ACC112 (cell line): ENCODE data around the gene EME1.
"Not testable (repeated sequence)": the region's sequence is repeated elsewhere in the genome, so short reads cannot be mapped to it uniquely, and the experiment has no call there.

Experiments used
- H2AFZ ChIP-seq: fragments of 200-600 bp; sonication (generic); one replicate; pipeline ENCODE4 v1.6.0; 2017; ENCODE audit warnings: antibody characterized with exemption, low read length; ENCODE audit not compliant: unreplicated experiment
- H3K27ac ChIP-seq: fragments of 200-600 bp; sonication (generic); 2 replicates; pipeline ENCODE4 v1.5.1; 2014; ENCODE audit warnings: low read depth, mild to moderate bottlenecking, antibody characterized with exemption, low read length, moderate library complexity
- H3K27me3 ChIP-seq: fragments of 200-600 bp; sonication (generic); 2 replicates; pipeline ENCODE4 v1.6.1; 2014; ENCODE audit warnings: mild to moderate bottlenecking, antibody characterized with exemption, low read length, moderate library complexity, mixed read lengths; ENCODE audit not compliant: insufficient read depth
- H3K36me3 ChIP-seq: fragments of 200-600 bp; sonication (generic); 2 replicates; pipeline ENCODE4 v1.6.1; 2016; ENCODE audit warnings: mild to moderate bottlenecking, antibody characterized with exemption, low read length, moderate library complexity, mixed read lengths; ENCODE audit not compliant: insufficient read depth
- H3K4me1 ChIP-seq: fragments of 200-600 bp; sonication (generic); one replicate; pipeline ENCODE4 v1.6.1; 2016; ENCODE audit warnings: low read length, mixed read lengths; ENCODE audit not compliant: insufficient read depth, unreplicated experiment, control insufficient read depth
- H3K4me3 ChIP-seq: fragments of 200-600 bp; sonication (generic); 2 replicates; pipeline ENCODE4 v1.5.1; 2014; ENCODE audit warnings: mild to moderate bottlenecking, low read depth, low read length
- H3K79me2 ChIP-seq: fragments of 200-600 bp; sonication (generic); one replicate; pipeline ENCODE4 v1.6.0; 2016; ENCODE audit warnings: low read length; ENCODE audit not compliant: control insufficient read depth, unreplicated experiment, insufficient read depth

EME1 gene

GRCh38 chr17:50372758-50373556 is at the start of gene EME1, which contains the start of gene MRPL27:
EME1 (plus strand) TSS chr17:50373229; CDS start chr17:50375209, 1,980 bp downstream.
MRPL27 (minus strand) TSS chr17:50373184; CDS start chr17:50373170, 14 bp downstream.
- Histone ChIP-seq H3K27me3 (no peaks in the 10 kb centered on the region), H3K4me3 (peak within 1 kb of the TSS; percentile 99), H3K4me1 (peaks cover 14% of the 10 kb centered on the region), H2AFZ (peak within 1 kb of the TSS; percentile 84), H3K79me2 (peaks cover 28% of the 10 kb centered on the region), H3K27ac (peak within 1 kb of the TSS; percentile 95), H3K36me3 (peaks cover 16% of the 10 kb centered on the region)

GRCh38 chr17:50325906-50326305 is 47.1 kb upstream of the EME1 start:
- Histone ChIP-seq H3K4me3 (no peak overlapping the region), H3K79me2 (no peaks in the 10 kb centered on the region), H2AFZ (no peak overlapping the region), H3K36me3 (no peaks in the 10 kb centered on the region), H3K27me3 (no peaks in the 10 kb centered on the region), H3K27ac (no peak overlapping the region), H3K4me1 (peaks cover 9% of the 10 kb centered on the region)

- Histone ChIP-seq H3K4me3 (no peak overlapping the region), H3K4me1 (peaks cover 18% of the 10 kb centered on the region), H3K27ac (no peak overlapping the region), H3K36me3 (no peaks in the 10 kb centered on the region), H3K79me2 (no peaks in the 10 kb centered on the region), H2AFZ (no peak overlapping the region), H3K27me3 (no peaks in the 10 kb centered on the region)
Observed at GRCh38 chr17:50326831-50327364, 46.1 kb upstream of the EME1 start.

- H3K27ac ChIP-seq: no peak overlapping the region
- no peak overlapping the region for H3K4me3 ChIP-seq
- peaks cover 22% of the 10 kb centered on the region for H3K4me1 ChIP-seq
- H3K27me3 ChIP-seq: no peaks in the 10 kb centered on the region
- no peak overlapping the region for H2AFZ ChIP-seq
- H3K36me3 ChIP-seq: no peaks in the 10 kb centered on the region
- no peaks in the 10 kb centered on the region for H3K79me2 ChIP-seq
Observed at GRCh38 chr17:50328363-50329325, 44.4 kb upstream of the EME1 start.

GRCh38 chr17:50329716-50330115 is 43.3 kb upstream of the EME1 start:
- Histone ChIP-seq H3K27me3 (no peaks in the 10 kb centered on the region), H3K36me3 (no peaks in the 10 kb centered on the region), H2AFZ (no peak overlapping the region), H3K4me1 (peaks cover 22% of the 10 kb centered on the region), H3K4me3 (no peak overlapping the region), H3K27ac (no peak overlapping the region), H3K79me2 (no peaks in the 10 kb centered on the region)

GRCh38 chr17:50330151-50330775 is 42.8 kb upstream of the EME1 start:
- no peaks in the 10 kb centered on the region for H3K36me3 ChIP-seq
- no peak overlapping the region for H2AFZ ChIP-seq
- no peaks in the 10 kb centered on the region for H3K27me3 ChIP-seq
- no peak overlapping the region for H3K27ac ChIP-seq
- H3K4me1 ChIP-seq: peaks cover 22% of the 10 kb centered on the region
- no peaks in the 10 kb centered on the region for H3K79me2 ChIP-seq
- H3K4me3 ChIP-seq: no peak overlapping the region

- H3K27me3 ChIP-seq: no peaks in the 10 kb centered on the region
- H3K27ac ChIP-seq: peak overlapping the region; percentile 59
- no peak overlapping the region for H2AFZ ChIP-seq
- no peak overlapping the region for H3K4me3 ChIP-seq
- H3K79me2 ChIP-seq: no peaks in the 10 kb centered on the region
- H3K36me3 ChIP-seq: no peaks in the 10 kb centered on the region
- peaks cover 22% of the 10 kb centered on the region for H3K4me1 ChIP-seq
Observed at GRCh38 chr17:50331085-50331791, 41.8 kb upstream of the EME1 start.

GRCh38 chr17:50332196-50332595 is 40.8 kb upstream of the EME1 start:
- Histone ChIP-seq H3K4me3 (no peak overlapping the region), H2AFZ (no peak overlapping the region), H3K27me3 (no peaks in the 10 kb centered on the region), H3K36me3 (no peaks in the 10 kb centered on the region), H3K27ac (no peak overlapping the region), H3K4me1 (peaks cover 22% of the 10 kb centered on the region), H3K79me2 (no peaks in the 10 kb centered on the region)

- H3K27me3 ChIP-seq, H3K27ac ChIP-seq, H2AFZ ChIP-seq, H3K36me3 ChIP-seq, H3K79me2 ChIP-seq, H3K4me3 ChIP-seq: not testable (repeated sequence)
- H3K4me1 ChIP-seq: peaks cover 22% of the 10 kb centered on the region
Observed at GRCh38 chr17:50333291-50334057, 39.6 kb upstream of the EME1 start.
